ENCODE results near the gene IL5. TPM values are rescaled to one million over a fixed set of nuclear protein-coding genes. Genes with fewer than 3 reads are reported as not detected.

IL5 gene
- total RNA-seq, 2 experiments from 2014 or later: not detected

GRCh38 chr5:132495667-132496190 is 47.6 kb downstream of the IL5 start:
- peaks cover 63% of the 10 kb centered on the region for H3K4me1 ChIP-seq (ENCODE audit: insufficient read depth, low read length, poor library complexity, severe bottlenecking)
- peak overlapping the region; percentile 50 for H3K27ac ChIP-seq (ENCODE audit: low read depth, low read length, poor library complexity, severe bottlenecking)
- no TSS peak for BruUV-seq (replicated peaks)
- POLR2A ChIA-PET: interaction anchor here (0.6 to 3.0 kb wide), 17 partner anchors 12 to 109 kb away, joined by 3 to 26 read pairs (median 4); partner anchors contain the start of gene RAD50
- peak; percentile 91 for DNase-seq (ENCODE audit: low spot score)
- H3K9me3 ChIP-seq (ENCODE audit: low read length): no peaks in the 10 kb centered on the region
- no peaks in the 10 kb centered on the region for H3K9me2 ChIP-seq (ENCODE audit: insufficient read depth, low read length)
- peak overlapping the region; percentile 73; the same call in 1 of the 2 replicates for H2AFZ ChIP-seq (ENCODE audit: low read length)
- H3K79me2 ChIP-seq (ENCODE audit: insufficient read depth, low read depth, low read length): no peaks in the 10 kb centered on the region
- peak; percentile 54 for TF ChIP-seq CTCF (conservative IDR thresholded peaks at IDR 0.05; ENCODE audit: low read length)
- TF ChIP-seq EZH2phosphoT487 (IDR thresholded peaks at IDR 0.05; ENCODE audit: borderline replicate concordance, low read depth, low read length): no peak
- intact Hi-C loops (cut with micrococcal nuclease; ENCODE audit: unreplicated experiment): loop anchor here (1.0 to 10.0 kb wide), 4 partner anchors 76 to 1439 kb away; no protein-coding TSS in a partner anchor
- H3K4me2 ChIP-seq (ENCODE audit: low read length): peak overlapping the region; percentile 99
- no peaks in the 10 kb centered on the region for H3K36me3 ChIP-seq (ENCODE audit: insufficient read depth, low read length)
- H4K20me1 ChIP-seq (ENCODE audit: insufficient read depth, low read length): no peaks in the 10 kb centered on the region
- peak overlapping the region; percentile 78 for H3K4me3 ChIP-seq (ENCODE audit: low read depth, low read length, poor library complexity, severe bottlenecking)
- CTCF ChIA-PET (ENCODE audit: unreplicated experiment): interaction anchor here (0.6 to 1.4 kb wide), 4 partner anchors 29 to 608 kb away, joined by 3 to 9 read pairs (median 5); no protein-coding TSS in a partner anchor

- Histone ChIP-seq H3K4me2 (ENCODE audit: low read length) (no peak overlapping the region), H3K9me2 (ENCODE audit: insufficient read depth, low read length) (no peaks in the 10 kb centered on the region), H3K4me3 (ENCODE audit: low read depth, low read length, poor library complexity, severe bottlenecking) (no peak overlapping the region), H2AFZ (ENCODE audit: low read length) (no peak overlapping the region), H3K9me3 (ENCODE audit: low read length) (no peaks in the 10 kb centered on the region), H3K79me2 (ENCODE audit: insufficient read depth, low read depth, low read length) (peaks cover 13% of the 10 kb centered on the region), H3K4me1 (ENCODE audit: insufficient read depth, low read length, poor library complexity, severe bottlenecking) (peaks cover 62% of the 10 kb centered on the region), H3K27ac (ENCODE audit: low read depth, low read length, poor library complexity, severe bottlenecking) (no peak overlapping the region), H4K20me1 (ENCODE audit: insufficient read depth, low read length) (peaks cover 10% of the 10 kb centered on the region; the same call in 1 of the 2 replicates), H3K36me3 (ENCODE audit: insufficient read depth, low read length) (peaks cover 2% of the 10 kb centered on the region; the same call in 1 of the 2 replicates)
- intact Hi-C loops (cut with micrococcal nuclease; ENCODE audit: unreplicated experiment): loop anchor here (10.0 kb wide), 2 partner anchors 289 to 1441 kb away; no protein-coding TSS in a partner anchor
- ChIA-PET CTCF (ENCODE audit: unreplicated experiment) (no interaction called here), POLR2A (interaction anchor here (2.5 kb wide), 1 partner anchor 56 kb away, joined by 6 read pairs; no protein-coding TSS in a partner anchor)
- no peak for TF ChIP-seq CTCF (conservative IDR thresholded peaks at IDR 0.05; ENCODE audit: low read length)
- no peak for TF ChIP-seq EZH2phosphoT487 (IDR thresholded peaks at IDR 0.05; ENCODE audit: borderline replicate concordance, low read depth, low read length)
- no TSS peak for BruUV-seq (replicated peaks)
- DNase-seq (ENCODE audit: low spot score): no peak
Measured at GRCh38 chr5:132493821-132494220, 49.5 kb downstream of the IL5 start.

- Histone ChIP-seq H3K9me2 (ENCODE audit: insufficient read depth, low read length) (no peaks in the 10 kb centered on the region), H4K20me1 (ENCODE audit: insufficient read depth, low read length) (peaks cover 16% of the 10 kb centered on the region; the same call in 1 of the 2 replicates), H3K79me2 (ENCODE audit: insufficient read depth, low read depth, low read length) (peaks cover 18% of the 10 kb centered on the region), H2AFZ (ENCODE audit: low read length) (no peak overlapping the region), H3K4me1 (ENCODE audit: insufficient read depth, low read length, poor library complexity, severe bottlenecking) (peaks cover 64% of the 10 kb centered on the region), H3K4me3 (ENCODE audit: low read depth, low read length, poor library complexity, severe bottlenecking) (no peak overlapping the region), H3K36me3 (ENCODE audit: insufficient read depth, low read length) (peaks cover 8% of the 10 kb centered on the region; the same call in 1 of the 2 replicates), H3K4me2 (ENCODE audit: low read length) (no peak overlapping the region), H3K27ac (ENCODE audit: low read depth, low read length, poor library complexity, severe bottlenecking) (no peak overlapping the region), H3K9me3 (ENCODE audit: low read length) (no peaks in the 10 kb centered on the region)
- intact Hi-C loops (cut with micrococcal nuclease; ENCODE audit: unreplicated experiment): loop anchor here (10.0 kb wide), 2 partner anchors 288 to 1442 kb away; no protein-coding TSS in a partner anchor
- no TSS peak for BruUV-seq (replicated peaks)
- ChIA-PET POLR2A (interaction anchor here (0.9 to 1.2 kb wide), 2 partner anchors 20 to 287 kb away, joined by 3 read pairs; no protein-coding TSS in a partner anchor), CTCF (ENCODE audit: unreplicated experiment) (no interaction called here)
- no peak for TF ChIP-seq EZH2phosphoT487 (IDR thresholded peaks at IDR 0.05; ENCODE audit: borderline replicate concordance, low read depth, low read length)
- no peak for TF ChIP-seq CTCF (conservative IDR thresholded peaks at IDR 0.05; ENCODE audit: low read length)
- DNase-seq (ENCODE audit: low spot score): no peak
Measured at GRCh38 chr5:132493241-132493640, 50.1 kb downstream of the IL5 start.
